ENCODE measurements around the gene ORM1. TPM values are rescaled to one million over a fixed set of nuclear protein-coding genes. Genes with fewer than 3 reads are reported as not detected.

The ORM1 gene
- total and polyA plus RNA-seq, 10 of the 15 experiments (the other 5 are each of a cell fraction or from before 2014, with no cell fraction given) = 4.4 TPM; not detected in 9

DNA sequence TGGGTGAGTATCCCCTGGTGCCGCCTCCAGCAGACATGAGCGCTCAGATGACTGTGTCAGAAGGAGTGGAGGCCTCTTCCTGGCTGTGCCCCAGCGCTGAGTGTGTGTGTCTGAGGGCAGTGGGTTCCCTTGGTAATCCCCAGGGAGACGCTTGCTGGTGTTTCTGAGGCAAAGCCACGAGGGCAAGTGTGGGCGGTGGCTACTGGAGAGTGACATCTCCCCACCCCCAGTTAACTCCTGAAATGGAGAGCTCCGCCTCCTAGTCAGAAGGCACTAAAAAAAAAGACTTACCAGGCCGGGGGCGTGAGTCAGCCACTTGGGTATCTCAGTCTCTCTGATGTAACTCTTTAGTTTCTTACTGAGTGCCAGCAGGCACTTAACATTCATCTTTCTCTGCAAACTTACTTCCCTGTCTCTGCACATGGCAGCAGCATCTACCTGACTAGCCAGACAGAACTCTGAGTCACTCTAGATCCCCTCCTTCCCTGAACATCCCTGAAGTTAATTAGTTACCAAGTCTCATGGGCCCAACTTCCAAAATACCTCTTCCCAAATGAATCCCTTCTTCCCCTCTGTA is 26.1 kb downstream of the ORM1 start (continued):
- TF ChIP-seq, protein P1, sequence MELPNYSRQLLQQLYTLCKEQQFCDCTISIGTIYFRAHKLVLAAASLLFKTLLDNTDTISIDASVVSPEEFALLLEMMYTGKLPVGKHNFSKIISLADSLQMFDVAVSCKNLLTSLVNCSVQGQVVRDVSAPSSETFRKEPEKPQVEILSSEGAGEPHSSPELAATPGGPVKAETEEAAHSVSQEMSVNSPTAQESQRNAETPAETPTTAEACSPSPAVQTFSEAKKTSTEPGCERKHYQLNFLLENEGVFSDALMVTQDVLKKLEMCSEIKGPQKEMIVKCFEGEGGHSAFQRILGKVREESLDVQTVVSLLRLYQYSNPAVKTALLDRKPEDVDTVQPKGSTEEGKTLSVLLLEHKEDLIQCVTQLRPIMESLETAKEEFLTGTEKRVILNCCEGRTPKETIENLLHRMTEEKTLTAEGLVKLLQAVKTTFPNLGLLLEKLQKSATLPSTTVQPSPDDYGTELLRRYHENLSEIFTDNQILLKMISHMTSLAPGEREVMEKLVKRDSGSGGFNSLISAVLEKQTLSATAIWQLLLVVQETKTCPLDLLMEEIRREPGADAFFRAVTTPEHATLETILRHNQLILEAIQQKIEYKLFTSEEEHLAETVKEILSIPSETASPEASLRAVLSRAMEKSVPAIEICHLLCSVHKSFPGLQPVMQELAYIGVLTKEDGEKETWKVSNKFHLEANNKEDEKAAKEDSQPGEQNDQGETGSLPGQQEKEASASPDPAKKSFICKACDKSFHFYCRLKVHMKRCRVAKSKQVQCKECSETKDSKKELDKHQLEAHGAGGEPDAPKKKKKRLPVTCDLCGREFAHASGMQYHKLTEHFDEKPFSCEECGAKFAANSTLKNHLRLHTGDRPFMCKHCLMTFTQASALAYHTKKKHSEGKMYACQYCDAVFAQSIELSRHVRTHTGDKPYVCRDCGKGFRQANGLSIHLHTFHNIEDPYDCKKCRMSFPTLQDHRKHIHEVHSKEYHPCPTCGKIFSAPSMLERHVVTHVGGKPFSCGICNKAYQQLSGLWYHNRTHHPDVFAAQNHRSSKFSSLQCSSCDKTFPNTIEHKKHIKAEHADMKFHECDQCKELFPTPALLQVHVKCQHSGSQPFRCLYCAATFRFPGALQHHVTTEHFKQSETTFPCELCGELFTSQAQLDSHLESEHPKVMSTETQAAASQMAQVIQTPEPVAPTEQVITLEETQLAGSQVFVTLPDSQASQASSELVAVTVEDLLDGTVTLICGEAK (IDR thresholded peaks at IDR 0.05; ENCODE audit: borderline replicate concordance) = no peak
- no peak for TF ChIP-seq PAX8 (IDR thresholded peaks at IDR 0.05)
- peak; percentile 85 for TF ChIP-seq RUNX3 (IDR thresholded peaks at IDR 0.05; ENCODE audit: low read length)
- no peak for TF ChIP-seq ZNF217 (IDR thresholded peaks at IDR 0.05)
- TF ChIP-seq, protein P2, sequence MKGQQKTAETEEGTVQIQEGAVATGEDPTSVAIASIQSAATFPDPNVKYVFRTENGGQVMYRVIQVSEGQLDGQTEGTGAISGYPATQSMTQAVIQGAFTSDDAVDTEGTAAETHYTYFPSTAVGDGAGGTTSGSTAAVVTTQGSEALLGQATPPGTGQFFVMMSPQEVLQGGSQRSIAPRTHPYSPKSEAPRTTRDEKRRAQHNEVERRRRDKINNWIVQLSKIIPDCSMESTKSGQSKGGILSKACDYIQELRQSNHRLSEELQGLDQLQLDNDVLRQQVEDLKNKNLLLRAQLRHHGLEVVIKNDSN (IDR thresholded peaks at IDR 0.05; ENCODE audit: borderline replicate concordance, extremely low read length, insufficient read depth, low read depth, low read length) = peak; percentile 12
- peak; percentile 60; the same call in 1 of the 2 replicates for TF ChIP-seq POLR2AphosphoS2 (IDR thresholded peaks at IDR 0.05; ENCODE audit: low read depth, low read length)
- TF ChIP-seq, protein P3, sequence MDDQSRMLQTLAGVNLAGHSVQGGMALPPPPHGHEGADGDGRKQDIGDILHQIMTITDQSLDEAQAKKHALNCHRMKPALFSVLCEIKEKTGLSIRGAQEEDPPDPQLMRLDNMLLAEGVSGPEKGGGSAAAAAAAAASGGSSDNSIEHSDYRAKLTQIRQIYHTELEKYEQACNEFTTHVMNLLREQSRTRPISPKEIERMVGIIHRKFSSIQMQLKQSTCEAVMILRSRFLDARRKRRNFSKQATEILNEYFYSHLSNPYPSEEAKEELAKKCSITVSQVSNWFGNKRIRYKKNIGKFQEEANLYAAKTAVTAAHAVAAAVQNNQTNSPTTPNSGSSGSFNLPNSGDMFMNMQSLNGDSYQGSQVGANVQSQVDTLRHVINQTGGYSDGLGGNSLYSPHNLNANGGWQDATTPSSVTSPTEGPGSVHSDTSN (IDR thresholded peaks at IDR 0.05; ENCODE audit: insufficient replicate concordance, low read depth, low read length) = peak; percentile 82
- peak; percentile 47; the same call in 1 of the 2 replicates for TF ChIP-seq BACH1 (IDR thresholded peaks at IDR 0.05; ENCODE audit: borderline replicate concordance)
- no peak for TF ChIP-seq ZNF207 (IDR thresholded peaks at IDR 0.05; ENCODE audit: borderline replicate concordance)
- TF ChIP-seq TCF12 (IDR thresholded peaks at IDR 0.05; ENCODE audit: low read depth, low read length) = 0 out of 2 replicates have a peak, but pooled peaks have one; percentile 28
- TF ChIP-seq ASH2L (IDR thresholded peaks at IDR 0.05; ENCODE audit: borderline replicate concordance, low read depth) = no peak
- TF ChIP-seq ZBED1 (IDR thresholded peaks at IDR 0.05; ENCODE audit: borderline replicate concordance) = no peak
- TF ChIP-seq, protein P4, sequence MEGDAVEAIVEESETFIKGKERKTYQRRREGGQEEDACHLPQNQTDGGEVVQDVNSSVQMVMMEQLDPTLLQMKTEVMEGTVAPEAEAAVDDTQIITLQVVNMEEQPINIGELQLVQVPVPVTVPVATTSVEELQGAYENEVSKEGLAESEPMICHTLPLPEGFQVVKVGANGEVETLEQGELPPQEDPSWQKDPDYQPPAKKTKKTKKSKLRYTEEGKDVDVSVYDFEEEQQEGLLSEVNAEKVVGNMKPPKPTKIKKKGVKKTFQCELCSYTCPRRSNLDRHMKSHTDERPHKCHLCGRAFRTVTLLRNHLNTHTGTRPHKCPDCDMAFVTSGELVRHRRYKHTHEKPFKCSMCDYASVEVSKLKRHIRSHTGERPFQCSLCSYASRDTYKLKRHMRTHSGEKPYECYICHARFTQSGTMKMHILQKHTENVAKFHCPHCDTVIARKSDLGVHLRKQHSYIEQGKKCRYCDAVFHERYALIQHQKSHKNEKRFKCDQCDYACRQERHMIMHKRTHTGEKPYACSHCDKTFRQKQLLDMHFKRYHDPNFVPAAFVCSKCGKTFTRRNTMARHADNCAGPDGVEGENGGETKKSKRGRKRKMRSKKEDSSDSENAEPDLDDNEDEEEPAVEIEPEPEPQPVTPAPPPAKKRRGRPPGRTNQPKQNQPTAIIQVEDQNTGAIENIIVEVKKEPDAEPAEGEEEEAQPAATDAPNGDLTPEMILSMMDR (IDR thresholded peaks at IDR 0.05 in 2 of 3, conservative IDR thresholded peaks at IDR 0.05 in 1 of 3; ENCODE audit: control insufficient read depth in 2 of 3, extremely low read depth in 1 of 3, insufficient read depth in 1 of 3, low read depth in 3 of 3, low read length in 3 of 3) = no peak
- no peak for TF ChIP-seq TCF7 (IDR thresholded peaks at IDR 0.05; ENCODE audit: borderline replicate concordance)
- TF ChIP-seq NFYA (IDR thresholded peaks at IDR 0.05; ENCODE audit: borderline replicate concordance, low read depth, low read length) = no peak
- no peak for TF ChIP-seq ZNF622 (IDR thresholded peaks at IDR 0.05)
- no peak for TF ChIP-seq ZNF274 (IDR thresholded peaks at IDR 0.05; ENCODE audit: insufficient read depth, insufficient read length)
- TF ChIP-seq NFYB (IDR thresholded peaks at IDR 0.05; ENCODE audit: insufficient read depth, low read depth, low read length) = no peak
- TF ChIP-seq, protein P5, sequence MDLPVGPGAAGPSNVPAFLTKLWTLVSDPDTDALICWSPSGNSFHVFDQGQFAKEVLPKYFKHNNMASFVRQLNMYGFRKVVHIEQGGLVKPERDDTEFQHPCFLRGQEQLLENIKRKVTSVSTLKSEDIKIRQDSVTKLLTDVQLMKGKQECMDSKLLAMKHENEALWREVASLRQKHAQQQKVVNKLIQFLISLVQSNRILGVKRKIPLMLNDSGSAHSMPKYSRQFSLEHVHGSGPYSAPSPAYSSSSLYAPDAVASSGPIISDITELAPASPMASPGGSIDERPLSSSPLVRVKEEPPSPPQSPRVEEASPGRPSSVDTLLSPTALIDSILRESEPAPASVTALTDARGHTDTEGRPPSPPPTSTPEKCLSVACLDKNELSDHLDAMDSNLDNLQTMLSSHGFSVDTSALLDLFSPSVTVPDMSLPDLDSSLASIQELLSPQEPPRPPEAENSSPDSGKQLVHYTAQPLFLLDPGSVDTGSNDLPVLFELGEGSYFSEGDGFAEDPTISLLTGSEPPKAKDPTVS (IDR thresholded peaks at IDR 0.05; ENCODE audit: low read depth, low read length) = no peak
- TF ChIP-seq TAF1 (IDR thresholded peaks at IDR 0.05; ENCODE audit: borderline replicate concordance, low read depth, low read length) = no peak
- TF ChIP-seq EZH2 (IDR thresholded peaks at IDR 0.05; ENCODE audit: borderline replicate concordance, control insufficient read depth, low read depth, low read length) = no peak

All from GM12878 (cell line).